PFSK-1 (cell line): ENCODE measurements around the gene MYL6B.

Source experiments
- FOXP2 ChIP-seq: optimal IDR thresholded peaks from 2 replicates; pipeline ENCODE3; 2011; ENCODE audit warnings: borderline replicate concordance, control low read depth, inconsistent platforms; ENCODE audit not compliant: insufficient read depth; ENCODE audit errors: extremely low read length, extremely low read depth
- POLR2AphosphoS5 ChIP-seq: IDR thresholded peaks from 2 replicates; pipeline ENCODE4 v1.6.1; 2012; ENCODE audit warnings: low read depth, mild to moderate bottlenecking, control low read depth, low read length, moderate library complexity
- REST ChIP-seq, 2 experiments: IDR thresholded peaks; 2 replicates each; pipeline versions ENCODE4 v1.6.1 to v1.8.0; 2011 to 2012; ENCODE audit warnings: low read depth in 2 of 2, low read length in 2 of 2, control low read depth in 1 of 2, inconsistent platforms in 1 of 2, mild to moderate bottlenecking in 1 of 2, moderate library complexity in 1 of 2; ENCODE audit not compliant: insufficient read depth in 1 of 2
- SIN3A ChIP-seq: IDR thresholded peaks from 2 replicates; pipeline ENCODE4 v1.6.1; 2012; ENCODE audit warnings: mild to moderate bottlenecking, low read length, moderate library complexity, borderline replicate concordance; ENCODE audit not compliant: insufficient read depth
- TAF1 ChIP-seq: IDR thresholded peaks from 2 replicates; pipeline ENCODE4 v1.6.1; 2012; ENCODE audit warnings: low read length, control low read depth, borderline replicate concordance; ENCODE audit not compliant: insufficient read depth

GRCh38 chr12:56152756-56153677 lies 630 bp downstream of the MYL6B start:
- TF ChIP-seq TAF1 (no peak), POLR2AphosphoS5 (no peak), REST (IDR thresholded peaks at IDR 0.05; ENCODE audit: insufficient read depth in 1 of 2, low read depth in 2 of 2, low read length in 2 of 2) (no peak), SIN3A (no peak), FOXP2 (no peak)
